Kasumi-1 (cell line): ENCODE data around the gene FAM181A.

Experiments
- DNase-seq, 2 experiments: peaks; one replicate each; lab custom pipeline; 2025; lab: John Stamatoyannopoulos, UW

The FAM181A gene

DNA sequence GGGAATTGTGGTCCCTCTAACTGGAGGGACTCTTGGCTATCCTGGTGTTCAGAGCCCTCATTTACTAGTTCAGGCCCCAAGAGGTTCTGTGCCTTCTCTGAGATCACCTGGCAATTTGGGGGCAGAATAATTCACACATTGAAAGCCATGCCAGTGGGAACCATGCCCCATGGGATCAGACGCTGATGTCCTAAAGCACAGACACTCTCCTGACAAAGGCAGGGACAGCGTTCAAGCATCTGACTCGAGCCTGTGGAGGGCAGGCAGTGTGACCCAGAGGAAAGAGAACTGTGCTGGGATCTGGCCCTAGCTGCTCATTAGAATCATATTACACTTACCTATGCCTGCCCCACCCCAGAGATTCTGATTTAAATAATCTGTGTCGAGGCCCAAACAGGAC lies 51.6 kb downstream of the FAM181A start:
- no peak for DNase-seq
